Measurements from ENCODE around the gene HELB.

- TF ChIP-seq, protein P1, sequence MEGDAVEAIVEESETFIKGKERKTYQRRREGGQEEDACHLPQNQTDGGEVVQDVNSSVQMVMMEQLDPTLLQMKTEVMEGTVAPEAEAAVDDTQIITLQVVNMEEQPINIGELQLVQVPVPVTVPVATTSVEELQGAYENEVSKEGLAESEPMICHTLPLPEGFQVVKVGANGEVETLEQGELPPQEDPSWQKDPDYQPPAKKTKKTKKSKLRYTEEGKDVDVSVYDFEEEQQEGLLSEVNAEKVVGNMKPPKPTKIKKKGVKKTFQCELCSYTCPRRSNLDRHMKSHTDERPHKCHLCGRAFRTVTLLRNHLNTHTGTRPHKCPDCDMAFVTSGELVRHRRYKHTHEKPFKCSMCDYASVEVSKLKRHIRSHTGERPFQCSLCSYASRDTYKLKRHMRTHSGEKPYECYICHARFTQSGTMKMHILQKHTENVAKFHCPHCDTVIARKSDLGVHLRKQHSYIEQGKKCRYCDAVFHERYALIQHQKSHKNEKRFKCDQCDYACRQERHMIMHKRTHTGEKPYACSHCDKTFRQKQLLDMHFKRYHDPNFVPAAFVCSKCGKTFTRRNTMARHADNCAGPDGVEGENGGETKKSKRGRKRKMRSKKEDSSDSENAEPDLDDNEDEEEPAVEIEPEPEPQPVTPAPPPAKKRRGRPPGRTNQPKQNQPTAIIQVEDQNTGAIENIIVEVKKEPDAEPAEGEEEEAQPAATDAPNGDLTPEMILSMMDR (IDR thresholded peaks at IDR 0.05): no peak
- TF ChIP-seq POLR2AphosphoS5 (IDR thresholded peaks at IDR 0.05): no peak
Observed at GRCh38 chr12:66367015-66367667, 64.8 kb downstream of the HELB start.
